ENCODE data around the gene EIF3I. TPM values are rescaled to one million over a fixed set of nuclear protein-coding genes. Genes with fewer than 3 reads are reported as not detected.

Gene EIF3I
- total and polyA plus RNA-seq, 2 of the 13 experiments (the other 11 are each of a cell fraction or from before 2014, with no cell fraction given) = 210 to 223 TPM

GRCh38 chr1:32249831-32250525 is 27.8 kb downstream of the EIF3I start (continued):
- TF ChIP-seq HNF1A (IDR thresholded peaks at IDR 0.05; ENCODE audit: low read depth) (peak; percentile 28; the same call in 1 of the 2 replicates), HNF1A (CRISPR knock-in tag; IDR thresholded peaks at IDR 0.05; ENCODE audit: borderline replicate concordance) (peak; percentile 53; the same call in 1 of the 2 replicates), ZHX2 (IDR thresholded peaks at IDR 0.05; ENCODE audit: low read depth) (peak; percentile 82), ZHX2 (CRISPR knock-in tag; IDR thresholded peaks at IDR 0.05; ENCODE audit: borderline replicate concordance) (no peak), TCF12 (IDR thresholded peaks at IDR 0.05) (no peak), TCF12 (CRISPR knock-in tag; IDR thresholded peaks at IDR 0.05) (no peak), SMAD3 (CRISPR knock-in tag; IDR thresholded peaks at IDR 0.05) (no peak), TP53 (CRISPR knock-in tag; conservative IDR thresholded peaks at IDR 0.05) (0 out of 2 replicates have a peak, but pooled peaks have one; percentile 64), RNF219 (CRISPR knock-in tag; IDR thresholded peaks at IDR 0.05) (no peak), AHDC1 (CRISPR knock-in tag; IDR thresholded peaks at IDR 0.05; ENCODE audit: borderline replicate concordance) (peak; percentile 73; the same call in 1 of the 2 replicates)

All from HepG2 (cell line).